ENCODE measurements around the gene RPUSD1. TPM values are rescaled to one million over a fixed set of nuclear protein-coding genes. Genes with fewer than 3 reads are reported as not detected.

RPUSD1 gene
- total RNA-seq, 1 donor from 2014 or later = 5.5 TPM

Other genes starting within 250 kb of the RPUSD1 start
- gene PRR35, start 228.0 kb downstream of the RPUSD1 start, total RNA-seq (ENCODE audit: insufficient read depth, low replicate concordance) = not detected
- 0.48 TPM for gene NHLRC4, start 221.4 kb downstream of the RPUSD1 start, total RNA-seq (ENCODE audit: insufficient read depth, low replicate concordance)
- 18.5 TPM for gene PIGQ, start 218.4 kb downstream of the RPUSD1 start, total RNA-seq (ENCODE audit: insufficient read depth, low replicate concordance)
- 12.3 TPM for gene RAB40C, start 198.3 kb downstream of the RPUSD1 start, total RNA-seq (ENCODE audit: insufficient read depth, low replicate concordance)
- 1.4 TPM for gene WFIKKN1, start 157.4 kb downstream of the RPUSD1 start, total RNA-seq (ENCODE audit: insufficient read depth, low replicate concordance)
- 48.6 TPM for gene METTL26, start 152.1 kb downstream of the RPUSD1 start, total RNA-seq (ENCODE audit: insufficient read depth, low replicate concordance)
- gene MCRIP2, start 146.6 kb downstream of the RPUSD1 start, total RNA-seq (ENCODE audit: insufficient read depth, low replicate concordance) = 24.6 TPM
- 30.8 TPM for gene WDR90, start 139.0 kb downstream of the RPUSD1 start, total RNA-seq (ENCODE audit: insufficient read depth, low replicate concordance)
- 33.2 TPM for gene RHOT2, start 120.2 kb downstream of the RPUSD1 start, total RNA-seq (ENCODE audit: insufficient read depth, low replicate concordance)
- 1.9 TPM for gene RHBDL1, start 112.7 kb downstream of the RPUSD1 start, total RNA-seq (ENCODE audit: insufficient read depth, low replicate concordance)
- gene STUB1, start 108.0 kb downstream of the RPUSD1 start, total RNA-seq (ENCODE audit: insufficient read depth, low replicate concordance) = 99.7 TPM
- 20.5 TPM for gene JMJD8, start 104.0 kb downstream of the RPUSD1 start, total RNA-seq (ENCODE audit: insufficient read depth, low replicate concordance)
- gene WDR24, start 98.0 kb downstream of the RPUSD1 start, total RNA-seq (ENCODE audit: insufficient read depth, low replicate concordance) = 2.6 TPM
- gene FBXL16, start 82.6 kb downstream of the RPUSD1 start, total RNA-seq (ENCODE audit: insufficient read depth, low replicate concordance) = not detected
- gene METRN, start 73.3 kb downstream of the RPUSD1 start, total RNA-seq (ENCODE audit: insufficient read depth, low replicate concordance) = 85.7 TPM
- 35.6 TPM for gene ANTKMT, start 67.2 kb downstream of the RPUSD1 start, total RNA-seq (ENCODE audit: insufficient read depth, low replicate concordance)
- 0.24 TPM for gene CCDC78, start 61.9 kb downstream of the RPUSD1 start, total RNA-seq (ENCODE audit: insufficient read depth, low replicate concordance)
- 7.5 TPM for gene HAGHL, start 61.3 kb downstream of the RPUSD1 start, total RNA-seq (ENCODE audit: insufficient read depth, low replicate concordance)
- 32.5 TPM for gene CIAO3, start 47.4 kb downstream of the RPUSD1 start, total RNA-seq (ENCODE audit: insufficient read depth, low replicate concordance)
- 26.2 TPM for gene MSLN, start 27.6 kb downstream of the RPUSD1 start, total RNA-seq (ENCODE audit: insufficient read depth, low replicate concordance)
- 7.7 TPM for gene CHTF18, start 239 bp upstream of the RPUSD1 start, total RNA-seq (ENCODE audit: insufficient read depth, low replicate concordance)
- not detected for gene GNG13, start 12.4 kb upstream of the RPUSD1 start, total RNA-seq (ENCODE audit: insufficient read depth, low replicate concordance)
- 24.6 TPM for gene LMF1, start 182.6 kb upstream of the RPUSD1 start, total RNA-seq (ENCODE audit: insufficient read depth, low replicate concordance)
- 5.8 TPM for gene SOX8, start 193.4 kb upstream of the RPUSD1 start, total RNA-seq (ENCODE audit: insufficient read depth, low replicate concordance)

Measured in umbilical cord (tissue), 1 donor.